ENCODE results near the gene RLBP1. TPM values are rescaled to one million over a fixed set of nuclear protein-coding genes. Genes with fewer than 3 reads are reported as not detected.

RLBP1 gene
- total and polyA plus RNA-seq, 2 donors (not counting 3 experiments of a cell fraction or from before 2014, with no cell fraction given): not detected

GRCh38 chr15:89198934-89199333 lies 22.4 kb downstream of the RLBP1 start:
- BruUV-seq (replicated peaks): no TSS peak
- TF ChIP-seq CTCF (IDR thresholded peaks at IDR 0.05; ENCODE audit: extremely low read depth in 1 of 2, insufficient read depth in 1 of 2, low read depth in 1 of 2, low read length in 2 of 2) (no peak), POLR2A (IDR thresholded peaks at IDR 0.05; ENCODE audit: low read depth, low read length) (no peak), EZH2 (IDR thresholded peaks at IDR 0.05; ENCODE audit: borderline replicate concordance, low read depth, low read length, severe bottlenecking) (no peak), POLR2AphosphoS5 (IDR thresholded peaks at IDR 0.05; ENCODE audit: insufficient read depth, low read depth, low read length) (no peak), GATA2 (IDR thresholded peaks at IDR 0.05; ENCODE audit: insufficient read depth, insufficient read length, low read depth, low read length) (no peak), JUN (IDR thresholded peaks at IDR 0.05; ENCODE audit: borderline replicate concordance, insufficient read depth, insufficient read length, low read depth) (no peak), MYC (IDR thresholded peaks at IDR 0.05; ENCODE audit: low read depth, low read length) (no peak), MAX (IDR thresholded peaks at IDR 0.05; ENCODE audit: insufficient read depth, insufficient read length) (no peak), FOS (IDR thresholded peaks at IDR 0.05; ENCODE audit: borderline replicate concordance, insufficient read depth, low read length) (no peak)
- no peak overlapping the region for H3K9ac ChIP-seq (replicated peaks; ENCODE audit: extremely low read depth, insufficient read depth, low read length)
- DNase-seq (ENCODE audit: low read depth, low spot score): no peak
- H3K27me3 ChIP-seq (ENCODE audit: control insufficient read depth in 2 of 2, insufficient read depth in 2 of 2, low read length in 2 of 2): no peaks in the 10 kb centered on the region
- intact Hi-C loops (cut with micrococcal nuclease): no loop called here
- dilution Hi-C loops (cut with MboI; ENCODE audit: extremely low pct_ligation_motif_present, low sequenced_read_pairs): no loop called here
- CTCF ChIA-PET: interaction anchor here (1.0 to 7.3 kb wide), 3 partner anchors 7 to 28 kb away, joined by 3 to 80 read pairs (median 7); no protein-coding TSS in a partner anchor
- POLR2A ChIA-PET: no interaction called here
- no peaks in the 10 kb centered on the region for H4K20me1 ChIP-seq (replicated peaks; ENCODE audit: control insufficient read depth, extremely low read depth, insufficient read depth, low read length)
- no peak overlapping the region for H3K4me3 ChIP-seq (replicated peaks in 1 of 3; ENCODE audit: insufficient read depth in 1 of 3, low read depth in 1 of 3, low read length in 3 of 3)
- H3K79me2 ChIP-seq (ENCODE audit: control insufficient read depth, insufficient read depth, low read length): no peaks in the 10 kb centered on the region
- no peaks in the 10 kb centered on the region for H3K9me1 ChIP-seq (replicated peaks; ENCODE audit: control insufficient read depth, extremely low read depth, insufficient read depth, low read length)
- no peaks in the 10 kb centered on the region for H3K9me3 ChIP-seq (replicated peaks; ENCODE audit: control insufficient read depth, insufficient read depth, low read length)
- no peak overlapping the region for H2AFZ ChIP-seq (ENCODE audit: low read depth, low read length)
- no peak for FAIRE-seq
- no peaks in the 10 kb centered on the region for H3K36me3 ChIP-seq (ENCODE audit: control insufficient read depth in 2 of 2, extremely low read depth in 1 of 2, insufficient read depth in 2 of 2, low read length in 2 of 2)
- peaks cover 3% of the 10 kb centered on the region for H3K4me1 ChIP-seq (ENCODE audit: control insufficient read depth, extremely low read depth, insufficient read depth, low read length)
- H3K27ac ChIP-seq (ENCODE audit: insufficient read depth, low read depth, low read length): no peak overlapping the region
- H3K4me2 ChIP-seq (ENCODE audit: insufficient read depth, low read length): no peak overlapping the region
